SKM-1 (cell line): Measurements from ENCODE around the gene DGKQ.

ENCODE experiments used
- DNase-seq: peaks from one replicate; lab custom pipeline; 2025; ENCODE audit not compliant: unreplicated experiment; lab: John Stamatoyannopoulos, UW

DGKQ gene

DNA sequence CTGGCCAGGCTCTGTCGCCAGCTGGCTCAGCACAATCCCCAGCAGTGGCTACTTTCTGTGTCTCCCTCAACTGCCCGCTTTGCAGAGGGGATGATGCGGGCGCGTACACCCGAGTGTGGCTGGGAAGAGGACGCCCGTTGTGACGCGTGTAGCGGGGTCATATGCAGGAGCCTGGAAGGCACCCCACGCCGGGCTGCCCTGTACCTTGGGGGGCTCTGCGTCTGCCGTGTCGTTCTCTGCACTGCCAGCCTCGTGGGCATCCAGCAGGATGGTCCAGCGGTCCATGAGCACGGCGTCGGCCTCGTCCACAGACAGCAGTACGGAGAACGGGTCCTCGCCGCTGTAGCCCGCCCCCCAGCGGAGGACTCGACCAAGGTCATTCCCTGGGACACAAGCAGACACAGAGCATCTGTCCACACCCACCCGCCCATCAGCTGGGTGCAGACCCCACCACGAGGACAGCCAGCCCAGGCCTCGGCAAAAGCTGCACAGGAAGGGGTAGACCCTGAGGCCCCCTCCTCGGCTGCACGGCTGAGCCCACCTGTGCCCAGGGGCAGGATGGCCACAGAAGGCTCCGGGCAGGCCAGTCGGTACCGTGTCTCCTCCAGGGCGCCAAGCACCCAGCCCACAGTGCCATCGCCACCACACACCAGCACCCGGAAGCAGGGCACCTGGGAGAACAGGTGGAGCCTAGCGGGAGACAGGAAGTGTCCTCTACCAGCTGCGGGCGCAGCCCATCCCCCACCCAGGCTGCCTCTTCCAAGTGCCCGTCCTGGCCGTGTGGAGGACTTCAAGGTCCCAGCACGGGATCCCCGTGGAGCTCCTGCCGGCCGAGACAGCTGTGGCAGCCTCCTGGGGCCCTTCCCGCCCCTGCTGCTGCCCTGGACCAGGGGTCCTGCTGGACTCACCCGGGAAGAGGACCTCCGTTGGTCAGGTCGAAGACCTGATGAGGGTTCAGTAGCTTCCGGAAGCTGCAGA is 10.8 kb downstream of the DGKQ start:
- no peak for DNase-seq

DNA sequence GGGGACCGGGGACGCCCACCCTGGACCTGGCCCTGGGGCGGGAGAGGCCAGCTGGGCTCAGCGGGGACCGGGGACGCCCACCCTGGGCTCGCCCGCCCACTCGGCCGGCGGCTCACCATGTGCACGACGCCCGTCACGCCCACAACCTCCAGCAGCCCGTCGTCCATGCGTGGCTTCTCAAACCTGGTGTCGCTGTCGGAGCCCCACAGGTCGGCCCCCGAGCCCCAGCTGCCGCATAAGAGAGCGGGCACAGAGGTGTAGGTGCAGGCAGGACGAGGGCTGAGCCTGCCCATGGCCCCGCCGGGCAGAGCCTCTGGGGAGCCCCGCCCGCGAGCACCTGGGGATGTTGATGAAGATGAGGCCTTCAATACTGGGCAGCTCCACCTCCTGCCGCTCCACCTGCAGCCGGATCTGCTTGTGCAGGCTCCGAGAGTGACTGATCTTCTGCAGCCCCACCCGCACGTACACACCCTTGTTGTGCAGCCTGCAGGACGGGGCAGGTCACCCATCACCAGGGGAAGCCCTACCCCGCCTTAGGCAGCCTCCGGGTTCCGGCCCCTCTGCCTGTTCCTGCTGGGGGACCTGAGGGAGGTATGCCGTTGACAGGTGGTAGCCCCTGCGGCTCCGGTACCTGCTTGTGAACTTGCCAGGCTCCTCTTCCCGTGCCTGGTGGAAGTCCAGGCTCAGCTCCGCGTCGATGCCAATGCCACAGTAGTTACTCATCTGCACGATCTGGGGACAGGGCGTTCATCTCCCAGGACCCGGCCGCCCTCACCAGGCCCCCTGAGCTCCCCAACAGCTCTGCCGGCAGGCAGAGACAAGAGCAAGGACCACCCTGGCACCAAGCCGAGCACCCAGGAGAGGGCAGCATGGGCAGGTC is 11.8 kb downstream of the DGKQ start:
- DNase-seq = no peak

- DNase-seq = no peak
Observed at GRCh38 chr4:960636-961350, 12.6 kb downstream of the DGKQ start.

DNA sequence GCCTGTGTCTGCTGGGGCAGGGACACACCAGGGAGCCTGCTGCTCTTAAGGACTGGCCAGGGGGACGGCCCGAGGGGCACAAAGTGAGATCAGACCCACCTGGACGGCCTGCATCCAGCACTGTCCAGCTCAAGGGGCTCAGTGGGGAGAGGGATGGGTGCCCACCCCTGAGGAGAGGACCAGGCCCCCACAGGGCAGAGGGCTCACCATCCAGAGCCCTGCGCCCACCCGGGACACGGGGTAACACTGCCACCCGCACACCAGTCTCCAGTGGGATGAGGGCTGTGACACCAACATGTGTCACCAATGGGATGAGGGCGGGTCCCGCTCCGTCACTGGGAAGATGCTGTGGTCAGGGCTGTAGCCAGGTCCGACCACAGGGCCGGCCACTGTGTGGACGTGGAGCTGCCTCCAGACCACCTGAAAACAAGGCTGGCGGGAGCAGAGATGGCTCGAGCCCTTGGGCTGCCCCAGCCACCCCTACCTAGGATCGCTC is 13.2 kb downstream of the DGKQ start:
- no peak for DNase-seq

GRCh38 chr4:959338-960139 is 13.8 kb downstream of the DGKQ start:
- DNase-seq = no peak

GRCh38 chr4:958696-959337 is 14.6 kb downstream of the DGKQ start:
- DNase-seq = no peak

- no peak for DNase-seq
Observed at GRCh38 chr4:958314-958665, 15.1 kb downstream of the DGKQ start.

DNA sequence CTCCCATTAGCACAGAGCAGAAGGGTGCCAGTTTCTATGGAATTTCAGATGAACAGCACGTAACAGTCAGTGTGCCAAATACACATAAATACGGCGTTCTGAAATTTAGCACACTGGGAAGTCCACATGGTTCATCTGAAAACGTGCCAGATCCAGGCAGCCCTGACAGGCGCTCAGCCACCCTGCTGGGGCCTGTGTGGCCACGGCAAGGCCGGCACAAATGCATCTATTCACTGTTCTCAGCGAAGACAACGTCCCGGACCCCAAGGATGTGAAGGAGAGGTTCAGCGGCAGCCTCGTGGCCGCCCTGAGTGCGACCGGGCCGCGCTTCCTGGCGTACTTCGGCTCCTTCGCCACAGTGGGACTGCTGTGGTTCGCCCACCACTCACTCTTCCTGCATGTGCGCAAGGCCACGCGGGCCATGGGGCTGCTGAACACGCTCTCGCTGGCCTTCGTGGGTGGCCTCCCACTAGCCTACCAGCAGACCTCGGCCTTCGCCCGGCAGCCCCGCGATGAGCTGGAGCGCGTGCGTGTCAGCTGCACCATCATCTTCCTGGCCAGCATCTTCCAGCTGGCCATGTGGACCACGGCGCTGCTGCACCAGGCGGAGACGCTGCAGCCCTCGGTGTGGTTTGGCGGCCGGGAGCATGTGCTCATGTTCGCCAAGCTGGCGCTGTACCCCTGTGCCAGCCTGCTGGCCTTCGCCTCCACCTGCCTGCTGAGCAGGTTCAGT is 15.6 kb downstream of the DGKQ start:
- no peak for DNase-seq

GRCh38 chr4:957231-957580 is 16.2 kb downstream of the DGKQ start:
- DNase-seq = no peak

DNA sequence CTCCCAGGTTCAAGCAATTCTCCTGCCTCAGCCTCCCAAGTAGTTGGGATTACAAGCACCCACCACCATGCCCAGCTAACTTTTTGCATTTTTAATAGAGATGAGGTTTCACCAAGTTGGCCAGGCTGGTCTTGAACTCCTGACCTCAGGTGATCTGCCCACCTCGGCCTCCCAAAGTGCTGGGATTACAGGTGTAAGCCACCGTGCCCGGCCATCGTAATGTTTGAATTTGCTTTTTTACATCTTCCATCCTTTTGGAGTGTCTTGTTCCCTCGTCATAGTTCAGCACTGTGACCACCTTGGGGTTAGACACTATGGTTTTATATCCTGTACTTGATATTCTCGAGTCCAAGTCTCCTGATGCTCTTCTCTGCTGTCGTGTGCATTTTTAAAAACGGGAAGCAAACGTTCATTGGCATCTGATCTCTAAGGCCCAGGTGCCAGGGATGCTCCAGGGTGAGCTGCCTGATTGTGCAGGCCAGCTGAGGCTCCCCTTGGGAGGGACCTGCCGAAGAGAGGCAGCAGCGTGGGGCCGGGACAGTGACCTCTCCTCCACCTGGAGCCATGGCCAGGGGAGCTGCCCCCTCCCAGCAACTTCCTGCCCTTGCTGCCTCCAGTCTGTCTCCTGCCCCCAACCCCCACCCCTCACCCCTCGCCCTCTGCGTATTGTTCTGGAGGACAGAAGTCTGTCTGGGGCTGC is 16.7 kb downstream of the DGKQ start:
- DNase-seq = no peak

- no peak for DNase-seq
Observed at GRCh38 chr4:955931-956381, 17.4 kb downstream of the DGKQ start.

DNA sequence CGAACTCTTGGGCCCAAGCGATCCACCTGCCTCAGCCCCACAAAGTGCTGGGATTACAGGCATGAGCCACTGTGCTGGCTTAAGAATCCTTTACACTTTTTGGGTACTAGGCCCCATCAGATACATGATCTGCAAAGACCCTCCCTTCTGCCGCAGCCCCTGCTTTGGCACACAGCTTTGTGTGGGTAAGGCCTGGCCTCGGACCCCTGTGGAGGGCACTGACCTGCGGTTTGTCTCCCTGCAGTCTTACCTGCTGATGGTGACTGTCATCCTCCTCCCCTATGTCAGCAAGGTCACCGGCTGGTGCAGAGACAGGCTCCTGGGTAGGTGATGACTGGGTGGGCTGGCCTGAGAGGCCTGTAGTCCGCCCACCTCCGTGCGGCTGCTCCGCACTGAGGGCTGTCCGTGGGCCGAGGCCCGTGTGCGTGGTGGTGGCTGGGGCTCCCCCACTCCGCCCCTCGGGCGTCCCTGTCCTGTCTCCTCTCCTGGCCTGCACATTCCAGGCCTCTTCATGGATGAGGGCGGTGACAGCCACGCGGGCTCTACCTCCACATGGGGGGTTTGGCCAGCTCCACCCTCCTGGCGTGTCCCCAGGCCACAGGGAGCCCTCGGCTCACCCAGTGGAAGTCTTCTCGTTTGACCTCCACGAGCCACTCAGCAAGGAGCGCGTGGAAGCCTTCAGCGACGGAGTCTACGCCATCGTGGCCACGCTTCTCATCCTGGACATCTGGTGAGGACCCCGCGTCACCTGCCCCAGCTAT is 18.0 kb downstream of the DGKQ start:
- DNase-seq = no peak

- DNase-seq = no peak
Observed at GRCh38 chr4:954211-955020, 19.0 kb downstream of the DGKQ start.

- no peak for DNase-seq
Observed at GRCh38 chr4:953574-953915, 19.8 kb downstream of the DGKQ start.

GRCh38 chr4:952881-953573 is 20.3 kb downstream of the DGKQ start:
- no peak for DNase-seq
